ENCODE results near the gene HOXD11.

Gene HOXD11

GRCh38 chr2:176105730-176106580, 1.1 kb upstream of the HOXD11 start:
- no peak for DNase-seq (ENCODE audit: low read depth)

GRCh38 chr2:176107731-176108181, 676 bp downstream of the HOXD11 start:
- DNase-seq (ENCODE audit: low read depth), result no peak

GRCh38 chr2:176109192-176109901, 2.3 kb downstream of the HOXD11 start:
- DNase-seq (ENCODE audit: low read depth), result no peak

- DNase-seq (ENCODE audit: low read depth), result no peak
Observed at GRCh38 chr2:176109946-176110345, 2.9 kb downstream of the HOXD11 start.

- no peak for DNase-seq (ENCODE audit: low read depth)
Observed at GRCh38 chr2:176110415-176111308, 3.6 kb downstream of the HOXD11 start.

- no peak for DNase-seq (ENCODE audit: low read depth)
Observed at GRCh38 chr2:176111309-176111663, 4.2 kb downstream of the HOXD11 start.

GRCh38 chr2:176111846-176112374, 4.8 kb downstream of the HOXD11 start:
- no peak for DNase-seq (ENCODE audit: low read depth)

- no peak for DNase-seq (ENCODE audit: low read depth)
Observed at GRCh38 chr2:176112375-176113302, 5.6 kb downstream of the HOXD11 start.

GRCh38 chr2:176114120-176114929, 7.2 kb downstream of the HOXD11 start:
- no peak for DNase-seq (ENCODE audit: low read depth)

- no peak for DNase-seq (ENCODE audit: low read depth)
Observed at GRCh38 chr2:176114930-176115625, 8.0 kb downstream of the HOXD11 start.

- DNase-seq (ENCODE audit: low read depth), result no peak
Observed at GRCh38 chr2:176115883-176116813, 9.1 kb downstream of the HOXD11 start, which contains the start of gene HOXD10. Gene HOXD10, plus strand, starts transcription at chr2:176116778. Its CDS starts 56 bp downstream, at chr2:176116834.

GRCh38 chr2:176117162-176117822, 10.2 kb downstream of the HOXD11 start:
- DNase-seq (ENCODE audit: low read depth), result no peak

- no peak for DNase-seq (ENCODE audit: low read depth)
Observed at GRCh38 chr2:176117823-176118371, 10.8 kb downstream of the HOXD11 start.

GRCh38 chr2:176118601-176119339, 11.7 kb downstream of the HOXD11 start:
- no peak for DNase-seq (ENCODE audit: low read depth)

- DNase-seq (ENCODE audit: low read depth), result no peak
Observed at GRCh38 chr2:176120364-176121189, 13.5 kb downstream of the HOXD11 start.

Measured in stimulated activated CD8-positive, alpha-beta memory T cell treated with anti-CD3 and anti-CD28 coated beads, Interleukin-12 subunit alpha, Interleukin-12 subunit beta, amount 100 ng/mL, for 4 hours (primary cell).